Measurements from ENCODE around the gene EXOG. TPM values are rescaled to one million over a fixed set of nuclear protein-coding genes. Genes with fewer than 3 reads are reported as not detected.

The EXOG gene
- total RNA-seq, 1 experiment from 2014 or later = 8.3 TPM

DNA sequence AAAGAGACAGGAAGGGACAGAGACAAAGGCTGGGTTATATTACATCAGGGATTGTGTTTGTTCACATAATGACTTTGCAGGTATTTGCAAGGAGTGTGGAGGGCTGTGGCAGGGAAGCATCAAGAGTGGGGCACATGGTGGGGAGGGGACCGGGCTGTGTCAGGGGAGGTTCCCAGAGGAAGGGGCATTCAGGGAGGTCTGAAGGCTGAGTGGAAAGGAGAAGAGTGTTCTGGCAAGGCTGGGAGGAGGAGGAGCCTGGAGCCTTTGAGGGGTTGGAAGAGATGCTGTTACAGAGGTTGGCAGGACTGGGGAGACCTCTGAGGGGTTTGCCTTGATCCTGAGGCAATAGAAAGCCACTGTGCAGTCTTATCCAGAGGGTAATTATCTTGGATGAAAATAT is 49.4 kb downstream of the EXOG start:
- RAD21 ChIA-PET (ENCODE audit: low non-redundant PET in 1 of 2, low total read pairs in 2 of 2, uncharacterized antibody in 2 of 2, unreplicated experiment in 2 of 2) = no interaction called here
- POLR2A ChIA-PET = no interaction called here
- Histone ChIP-seq H3K27me3 (ENCODE audit: insufficient read depth, low read length) (no peaks in the 10 kb centered on the region), H3K4me2 (ENCODE audit: low read length) (no peak overlapping the region), H2AFZ (ENCODE audit: low read depth, low read length, poor library complexity, severe bottlenecking) (no peak overlapping the region), H3K79me2 (ENCODE audit: insufficient read depth, low read length) (no peaks in the 10 kb centered on the region), H3K27ac (ENCODE audit: low read depth, low read length) (no peak overlapping the region), H3K4me1 (ENCODE audit: control insufficient read depth in 1 of 2, insufficient read depth in 2 of 2, low read length in 2 of 2) (no peaks in the 10 kb centered on the region), H3K9me2 (ENCODE audit: insufficient read depth) (no peaks in the 10 kb centered on the region), H3K36me3 (ENCODE audit: control insufficient read depth in 1 of 2, insufficient read depth in 2 of 2, low read length in 2 of 2) (no peaks in the 10 kb centered on the region), H3K4me3 (replicated peaks in 1 of 2; ENCODE audit: low read depth in 1 of 2, low read length in 2 of 2) (no peak overlapping the region), H3K9me3 (ENCODE audit: control insufficient read depth in 1 of 2, insufficient read depth in 1 of 2, low read depth in 1 of 2, low read length in 2 of 2) (no peaks in the 10 kb centered on the region), H3K9ac (ENCODE audit: low read length) (no peak overlapping the region), H4K20me1 (ENCODE audit: insufficient read depth) (no peaks in the 10 kb centered on the region)
- CTCF ChIA-PET = no interaction called here
- BruUV-seq (replicated peaks) = no TSS peak
- intact Hi-C loops (cut with micrococcal nuclease) = no loop called here
- ATAC-seq (no peak), DNase-seq (ENCODE audit: low read depth, low spot score) (no peak)
- TF ChIP-seq EGR1 (IDR thresholded peaks at IDR 0.05; ENCODE audit: low read depth) = no peak
- no peak for TF ChIP-seq EZH2phosphoT487 (IDR thresholded peaks at IDR 0.05; ENCODE audit: borderline replicate concordance)
- TF ChIP-seq FOSL1 (IDR thresholded peaks at IDR 0.05; ENCODE audit: low read depth) = no peak
- TF ChIP-seq EZH2 (IDR thresholded peaks at IDR 0.05) = no peak
- TF ChIP-seq YY1 (IDR thresholded peaks at IDR 0.05; ENCODE audit: extremely low read depth, insufficient replicate concordance, low read depth, low read length) = no peak
- TF ChIP-seq SRF (IDR thresholded peaks at IDR 0.05; ENCODE audit: low read depth) = no peak
- no peak for TF ChIP-seq POLR2A (IDR thresholded peaks at IDR 0.05; ENCODE audit: borderline replicate concordance, extremely low read depth, insufficient read depth, insufficient read length)
- no peak for TF ChIP-seq ZNF274 (IDR thresholded peaks at IDR 0.05; ENCODE audit: low read depth, low read length)
- no peak for TF ChIP-seq TCF7L2 (IDR thresholded peaks at IDR 0.05; ENCODE audit: borderline replicate concordance, extremely low read depth, insufficient read depth, insufficient read length)
- TF ChIP-seq CEBPB (IDR thresholded peaks at IDR 0.05; ENCODE audit: low read depth) = no peak
- TF ChIP-seq ZFX (IDR thresholded peaks at IDR 0.05) = no peak
- TF ChIP-seq, protein P1, sequence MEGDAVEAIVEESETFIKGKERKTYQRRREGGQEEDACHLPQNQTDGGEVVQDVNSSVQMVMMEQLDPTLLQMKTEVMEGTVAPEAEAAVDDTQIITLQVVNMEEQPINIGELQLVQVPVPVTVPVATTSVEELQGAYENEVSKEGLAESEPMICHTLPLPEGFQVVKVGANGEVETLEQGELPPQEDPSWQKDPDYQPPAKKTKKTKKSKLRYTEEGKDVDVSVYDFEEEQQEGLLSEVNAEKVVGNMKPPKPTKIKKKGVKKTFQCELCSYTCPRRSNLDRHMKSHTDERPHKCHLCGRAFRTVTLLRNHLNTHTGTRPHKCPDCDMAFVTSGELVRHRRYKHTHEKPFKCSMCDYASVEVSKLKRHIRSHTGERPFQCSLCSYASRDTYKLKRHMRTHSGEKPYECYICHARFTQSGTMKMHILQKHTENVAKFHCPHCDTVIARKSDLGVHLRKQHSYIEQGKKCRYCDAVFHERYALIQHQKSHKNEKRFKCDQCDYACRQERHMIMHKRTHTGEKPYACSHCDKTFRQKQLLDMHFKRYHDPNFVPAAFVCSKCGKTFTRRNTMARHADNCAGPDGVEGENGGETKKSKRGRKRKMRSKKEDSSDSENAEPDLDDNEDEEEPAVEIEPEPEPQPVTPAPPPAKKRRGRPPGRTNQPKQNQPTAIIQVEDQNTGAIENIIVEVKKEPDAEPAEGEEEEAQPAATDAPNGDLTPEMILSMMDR (IDR thresholded peaks at IDR 0.05 in 2 of 3, conservative IDR thresholded peaks at IDR 0.05 in 1 of 3; ENCODE audit: borderline replicate concordance in 1 of 3, insufficient read depth in 1 of 3, low read depth in 2 of 3, low read length in 2 of 3) = no peak
- no peak for TF ChIP-seq SP1 (IDR thresholded peaks at IDR 0.05; ENCODE audit: low read depth)
- TF ChIP-seq, protein P2, sequence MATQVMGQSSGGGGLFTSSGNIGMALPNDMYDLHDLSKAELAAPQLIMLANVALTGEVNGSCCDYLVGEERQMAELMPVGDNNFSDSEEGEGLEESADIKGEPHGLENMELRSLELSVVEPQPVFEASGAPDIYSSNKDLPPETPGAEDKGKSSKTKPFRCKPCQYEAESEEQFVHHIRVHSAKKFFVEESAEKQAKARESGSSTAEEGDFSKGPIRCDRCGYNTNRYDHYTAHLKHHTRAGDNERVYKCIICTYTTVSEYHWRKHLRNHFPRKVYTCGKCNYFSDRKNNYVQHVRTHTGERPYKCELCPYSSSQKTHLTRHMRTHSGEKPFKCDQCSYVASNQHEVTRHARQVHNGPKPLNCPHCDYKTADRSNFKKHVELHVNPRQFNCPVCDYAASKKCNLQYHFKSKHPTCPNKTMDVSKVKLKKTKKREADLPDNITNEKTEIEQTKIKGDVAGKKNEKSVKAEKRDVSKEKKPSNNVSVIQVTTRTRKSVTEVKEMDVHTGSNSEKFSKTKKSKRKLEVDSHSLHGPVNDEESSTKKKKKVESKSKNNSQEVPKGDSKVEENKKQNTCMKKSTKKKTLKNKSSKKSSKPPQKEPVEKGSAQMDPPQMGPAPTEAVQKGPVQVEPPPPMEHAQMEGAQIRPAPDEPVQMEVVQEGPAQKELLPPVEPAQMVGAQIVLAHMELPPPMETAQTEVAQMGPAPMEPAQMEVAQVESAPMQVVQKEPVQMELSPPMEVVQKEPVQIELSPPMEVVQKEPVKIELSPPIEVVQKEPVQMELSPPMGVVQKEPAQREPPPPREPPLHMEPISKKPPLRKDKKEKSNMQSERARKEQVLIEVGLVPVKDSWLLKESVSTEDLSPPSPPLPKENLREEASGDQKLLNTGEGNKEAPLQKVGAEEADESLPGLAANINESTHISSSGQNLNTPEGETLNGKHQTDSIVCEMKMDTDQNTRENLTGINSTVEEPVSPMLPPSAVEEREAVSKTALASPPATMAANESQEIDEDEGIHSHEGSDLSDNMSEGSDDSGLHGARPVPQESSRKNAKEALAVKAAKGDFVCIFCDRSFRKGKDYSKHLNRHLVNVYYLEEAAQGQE (IDR thresholded peaks at IDR 0.05; ENCODE audit: low read depth) = no peak
- TF ChIP-seq, protein P3, sequence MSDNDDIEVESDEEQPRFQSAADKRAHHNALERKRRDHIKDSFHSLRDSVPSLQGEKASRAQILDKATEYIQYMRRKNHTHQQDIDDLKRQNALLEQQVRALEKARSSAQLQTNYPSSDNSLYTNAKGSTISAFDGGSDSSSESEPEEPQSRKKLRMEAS (IDR thresholded peaks at IDR 0.05) = no peak
- no peak for TF ChIP-seq CBX3 (IDR thresholded peaks at IDR 0.05; ENCODE audit: low read depth)
- TF ChIP-seq, protein P4, sequence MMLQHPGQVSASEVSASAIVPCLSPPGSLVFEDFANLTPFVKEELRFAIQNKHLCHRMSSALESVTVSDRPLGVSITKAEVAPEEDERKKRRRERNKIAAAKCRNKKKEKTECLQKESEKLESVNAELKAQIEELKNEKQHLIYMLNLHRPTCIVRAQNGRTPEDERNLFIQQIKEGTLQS (IDR thresholded peaks at IDR 0.05) = no peak
- TF ChIP-seq, protein P5, sequence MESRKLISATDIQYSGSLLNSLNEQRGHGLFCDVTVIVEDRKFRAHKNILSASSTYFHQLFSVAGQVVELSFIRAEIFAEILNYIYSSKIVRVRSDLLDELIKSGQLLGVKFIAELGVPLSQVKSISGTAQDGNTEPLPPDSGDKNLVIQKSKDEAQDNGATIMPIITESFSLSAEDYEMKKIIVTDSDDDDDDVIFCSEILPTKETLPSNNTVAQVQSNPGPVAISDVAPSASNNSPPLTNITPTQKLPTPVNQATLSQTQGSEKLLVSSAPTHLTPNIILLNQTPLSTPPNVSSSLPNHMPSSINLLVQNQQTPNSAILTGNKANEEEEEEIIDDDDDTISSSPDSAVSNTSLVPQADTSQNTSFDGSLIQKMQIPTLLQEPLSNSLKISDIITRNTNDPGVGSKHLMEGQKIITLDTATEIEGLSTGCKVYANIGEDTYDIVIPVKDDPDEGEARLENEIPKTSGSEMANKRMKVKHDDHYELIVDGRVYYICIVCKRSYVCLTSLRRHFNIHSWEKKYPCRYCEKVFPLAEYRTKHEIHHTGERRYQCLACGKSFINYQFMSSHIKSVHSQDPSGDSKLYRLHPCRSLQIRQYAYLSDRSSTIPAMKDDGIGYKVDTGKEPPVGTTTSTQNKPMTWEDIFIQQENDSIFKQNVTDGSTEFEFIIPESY (IDR thresholded peaks at IDR 0.05; ENCODE audit: extremely low read depth, insufficient replicate concordance, low read length) = no peak
- TF ChIP-seq RAD21 (IDR thresholded peaks at IDR 0.05; ENCODE audit: low read depth) = no peak
- TF ChIP-seq JUND (IDR thresholded peaks at IDR 0.05) = no peak
